Measurements from ENCODE around the gene TMEM178A. TPM values are rescaled to one million over a fixed set of nuclear protein-coding genes. Genes with fewer than 3 reads are reported as not detected.

Gene TMEM178A
- total and polyA plus RNA-seq, 2 of the 4 experiments (the other 2 are of a cell fraction), result 0.18 to 1.8 TPM

DNA sequence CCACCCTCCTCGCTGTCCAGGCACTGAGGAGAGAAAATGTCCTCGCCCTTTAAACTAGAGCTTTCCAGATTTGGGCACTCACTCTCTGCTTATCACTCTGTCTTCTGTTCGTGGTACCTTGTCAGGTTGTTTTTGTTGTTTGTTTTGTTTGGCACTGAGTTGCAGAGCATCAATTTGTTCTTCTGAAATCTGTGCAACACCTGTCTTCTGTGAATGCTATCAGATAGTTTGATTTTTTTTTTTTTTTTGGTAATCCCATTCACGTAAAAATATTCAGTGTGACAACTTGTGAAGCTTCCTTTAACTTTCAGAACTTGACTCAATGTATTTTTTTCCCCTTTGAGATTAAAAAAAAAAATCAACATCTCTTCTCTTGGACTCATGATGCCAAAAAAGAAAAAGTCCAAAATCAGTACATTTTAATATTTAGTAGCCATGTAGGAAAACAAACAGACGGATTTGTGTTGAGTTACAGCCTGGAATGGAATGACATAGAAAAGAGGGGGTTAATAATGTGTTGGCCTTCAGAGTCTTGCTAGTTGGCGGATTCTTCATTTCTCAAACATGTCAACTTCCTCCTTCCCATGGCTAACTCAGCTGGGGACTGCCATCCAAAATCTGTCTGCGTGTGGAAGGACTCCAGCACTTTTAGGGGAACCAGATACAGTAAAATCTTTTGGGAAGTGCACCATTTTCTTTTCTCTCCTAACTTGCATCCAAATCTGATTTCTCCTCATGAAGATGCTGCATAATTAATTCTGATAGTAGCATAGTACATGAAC, 1.6 kb downstream of the TMEM178A start:
- DNase-seq (no peak), ATAC-seq (ENCODE audit: low read depth) (no peak)
- H3K14ac ChIP-seq (replicated peaks; ENCODE audit: low read depth, low read length), result no peak overlapping the region
- no TSS peak for BruUV-seq (replicated peaks)
- H4K91ac ChIP-seq (ENCODE audit: insufficient read depth, low read depth, low read length), result no peak overlapping the region
- no peak overlapping the region for H2BK15ac ChIP-seq (ENCODE audit: low read depth, low read length)
- in situ Hi-C loops (cut with MboI; ENCODE audit: low sequenced_read_pairs), result no loop called here
- H3K4me3 ChIP-seq (ENCODE audit: insufficient read depth, low read depth, low read length), result no peak overlapping the region
- peaks cover 2% of the 10 kb centered on the region; the same call in 1 of the 2 replicates for H3K9me3 ChIP-seq (ENCODE audit: control insufficient read depth, insufficient read depth, low read length)
- H2AFZ ChIP-seq (replicated peaks; ENCODE audit: low read length, poor library complexity), result no peak overlapping the region
- no peak overlapping the region; the same call in 1 of the 2 replicates for H3K4me2 ChIP-seq (ENCODE audit: low read depth, low read length)
- POLR2A ChIA-PET (ENCODE audit: unreplicated experiment), result no interaction called here
- no peak overlapping the region for H2BK120ac ChIP-seq (ENCODE audit: low read depth, low read length)
- H3K9me1 ChIP-seq (ENCODE audit: insufficient read depth, low read length), result no peaks in the 10 kb centered on the region
- no peak overlapping the region for H4K8ac ChIP-seq (ENCODE audit: low read depth in 2 of 2, low read length in 2 of 2)
- H3K27me3 ChIP-seq (ENCODE audit: control insufficient read depth, insufficient read depth, low read length), result peaks cover 62% of the 10 kb centered on the region
- H3K56ac ChIP-seq (ENCODE audit: extremely low read depth, insufficient read depth, low read length), result no peak overlapping the region
- H3K4ac ChIP-seq (ENCODE audit: low read depth, low read length), result no peak overlapping the region
- H2AK5ac ChIP-seq (ENCODE audit: low read depth, low read length), result no peak overlapping the region
- no peaks in the 10 kb centered on the region for H3K79me1 ChIP-seq (ENCODE audit: low read depth in 1 of 2, low read length in 2 of 2)
- dilution Hi-C loops (cut with HindIII; ENCODE audit: low sequenced_read_pairs, unreplicated experiment), result no loop called here
- intact Hi-C loops (cut with micrococcal nuclease), result no loop called here
- no peaks in the 10 kb centered on the region for H3K36me3 ChIP-seq (ENCODE audit: control insufficient read depth, insufficient read depth, low read length)
- no peak overlapping the region for H3K23ac ChIP-seq (ENCODE audit: low read depth, low read length)
- CTCF ChIA-PET, result interaction anchor here (0.5 kb wide), 1 partner anchor 299 kb away, joined by 3 read pairs; no protein-coding TSS in a partner anchor
- peaks cover 4% of the 10 kb centered on the region; the same call in 1 of the 2 replicates for H3K4me1 ChIP-seq (ENCODE audit: control insufficient read depth, insufficient read depth, low read length)
- no peak overlapping the region for H4K5ac ChIP-seq (ENCODE audit: low read depth, low read length)
- H2AK9ac ChIP-seq (replicated peaks; ENCODE audit: low read depth, low read length, poor library complexity), result no peak overlapping the region
- H3K9ac ChIP-seq (ENCODE audit: low read depth, low read length), result no peak overlapping the region
- no CpG with 5 or more reads among the region's 7 CpGs for WGBS, 2 experiments (ENCODE audit: extremely low coverage in 2 of 2, insufficient read length in 1 of 2)
- H2BK5ac ChIP-seq (ENCODE audit: low read depth, low read length, poor library complexity, severe bottlenecking), result no peak overlapping the region
- no peaks in the 10 kb centered on the region for H4K20me1 ChIP-seq (ENCODE audit: insufficient read depth, low read length)
- no peak overlapping the region for H3K27ac ChIP-seq (ENCODE audit: insufficient read depth, low read length)
- H2BK20ac ChIP-seq (ENCODE audit: low read depth, low read length), result no peak overlapping the region
- H3K18ac ChIP-seq (ENCODE audit: low read depth, low read length), result no peak overlapping the region
- TF ChIP-seq MXI1 (IDR thresholded peaks at IDR 0.05; ENCODE audit: borderline replicate concordance, low read depth, low read length) (no peak), RCOR1 (IDR thresholded peaks at IDR 0.05; ENCODE audit: insufficient replicate concordance, low read length) (no peak), CHD1 (IDR thresholded peaks at IDR 0.05; ENCODE audit: low read depth, low read length) (no peak), POLR2A (IDR thresholded peaks at IDR 0.05; ENCODE audit: low read depth, low read length) (no peak), SMC3 (IDR thresholded peaks at IDR 0.05; ENCODE audit: low read depth, low read length) (no peak), CEBPB (IDR thresholded peaks at IDR 0.05; ENCODE audit: low read depth, low read length) (no peak), FOS (IDR thresholded peaks at IDR 0.05; ENCODE audit: low read depth, low read length) (no peak), BHLHE40 (IDR thresholded peaks at IDR 0.05; ENCODE audit: low read depth, low read length) (no peak), MAFK (IDR thresholded peaks at IDR 0.05; ENCODE audit: low read depth, low read length) (no peak), NFE2L2 (IDR thresholded peaks at IDR 0.05; ENCODE audit: low read depth, low read length) (no peak), RFX5 (IDR thresholded peaks at IDR 0.05; ENCODE audit: low read depth, low read length) (no peak), RAD21 (IDR thresholded peaks at IDR 0.05; ENCODE audit: low read length) (no peak)
- TF ChIP-seq, protein P1, sequence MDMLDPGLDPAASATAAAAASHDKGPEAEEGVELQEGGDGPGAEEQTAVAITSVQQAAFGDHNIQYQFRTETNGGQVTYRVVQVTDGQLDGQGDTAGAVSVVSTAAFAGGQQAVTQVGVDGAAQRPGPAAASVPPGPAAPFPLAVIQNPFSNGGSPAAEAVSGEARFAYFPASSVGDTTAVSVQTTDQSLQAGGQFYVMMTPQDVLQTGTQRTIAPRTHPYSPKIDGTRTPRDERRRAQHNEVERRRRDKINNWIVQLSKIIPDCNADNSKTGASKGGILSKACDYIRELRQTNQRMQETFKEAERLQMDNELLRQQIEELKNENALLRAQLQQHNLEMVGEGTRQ (IDR thresholded peaks at IDR 0.05; ENCODE audit: low read depth, low read length), result no peak
- TF ChIP-seq, protein P2, sequence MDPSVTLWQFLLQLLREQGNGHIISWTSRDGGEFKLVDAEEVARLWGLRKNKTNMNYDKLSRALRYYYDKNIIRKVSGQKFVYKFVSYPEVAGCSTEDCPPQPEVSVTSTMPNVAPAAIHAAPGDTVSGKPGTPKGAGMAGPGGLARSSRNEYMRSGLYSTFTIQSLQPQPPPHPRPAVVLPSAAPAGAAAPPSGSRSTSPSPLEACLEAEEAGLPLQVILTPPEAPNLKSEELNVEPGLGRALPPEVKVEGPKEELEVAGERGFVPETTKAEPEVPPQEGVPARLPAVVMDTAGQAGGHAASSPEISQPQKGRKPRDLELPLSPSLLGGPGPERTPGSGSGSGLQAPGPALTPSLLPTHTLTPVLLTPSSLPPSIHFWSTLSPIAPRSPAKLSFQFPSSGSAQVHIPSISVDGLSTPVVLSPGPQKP (IDR thresholded peaks at IDR 0.05; ENCODE audit: borderline replicate concordance, low read depth, low read length), result no peak
- TF ChIP-seq, protein P3, sequence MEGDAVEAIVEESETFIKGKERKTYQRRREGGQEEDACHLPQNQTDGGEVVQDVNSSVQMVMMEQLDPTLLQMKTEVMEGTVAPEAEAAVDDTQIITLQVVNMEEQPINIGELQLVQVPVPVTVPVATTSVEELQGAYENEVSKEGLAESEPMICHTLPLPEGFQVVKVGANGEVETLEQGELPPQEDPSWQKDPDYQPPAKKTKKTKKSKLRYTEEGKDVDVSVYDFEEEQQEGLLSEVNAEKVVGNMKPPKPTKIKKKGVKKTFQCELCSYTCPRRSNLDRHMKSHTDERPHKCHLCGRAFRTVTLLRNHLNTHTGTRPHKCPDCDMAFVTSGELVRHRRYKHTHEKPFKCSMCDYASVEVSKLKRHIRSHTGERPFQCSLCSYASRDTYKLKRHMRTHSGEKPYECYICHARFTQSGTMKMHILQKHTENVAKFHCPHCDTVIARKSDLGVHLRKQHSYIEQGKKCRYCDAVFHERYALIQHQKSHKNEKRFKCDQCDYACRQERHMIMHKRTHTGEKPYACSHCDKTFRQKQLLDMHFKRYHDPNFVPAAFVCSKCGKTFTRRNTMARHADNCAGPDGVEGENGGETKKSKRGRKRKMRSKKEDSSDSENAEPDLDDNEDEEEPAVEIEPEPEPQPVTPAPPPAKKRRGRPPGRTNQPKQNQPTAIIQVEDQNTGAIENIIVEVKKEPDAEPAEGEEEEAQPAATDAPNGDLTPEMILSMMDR (conservative IDR thresholded peaks at IDR 0.05; ENCODE audit: low read depth, low read length), result no peak

Data from IMR-90 (cell line).